ENCODE results near the gene C19orf53.

Gene C19orf53

GRCh38 chr19:13774217-13775191, at the start of gene C19orf53:
Gene C19orf53 (plus strand): TSS chr19:13774456. CDS start chr19:13774478, 22 bp downstream.
- no peak for TF ChIP-seq CTCF (IDR thresholded peaks at IDR 0.05; ENCODE audit: insufficient read depth, missing control alignments)
- DNase-seq (ENCODE audit: insufficient read length, low spot score) (peak; percentile 97), FAIRE-seq (no peak)

- no peak for TF ChIP-seq CTCF (IDR thresholded peaks at IDR 0.05; ENCODE audit: insufficient read depth, missing control alignments)
- no peak for DNase-seq (ENCODE audit: insufficient read length, low spot score)
Measured at GRCh38 chr19:13726323-13726722, 47.9 kb upstream of the C19orf53 start.

GRCh38 chr19:13727798-13728197, 46.5 kb upstream of the C19orf53 start:
- TF ChIP-seq CTCF (IDR thresholded peaks at IDR 0.05; ENCODE audit: insufficient read depth, missing control alignments), result no peak
- DNase-seq (ENCODE audit: insufficient read length, low spot score) (no peak), FAIRE-seq (no peak)

More at GRCh38 chr19:13726323-13726722, 47.9 kb upstream of the C19orf53 start:
- FAIRE-seq, result no peak

GRCh38 chr19:13729859-13730258, 44.4 kb upstream of the C19orf53 start:
- no peak for FAIRE-seq
- DNase-seq (ENCODE audit: insufficient read length, low spot score), result no peak
- no peak for TF ChIP-seq CTCF (IDR thresholded peaks at IDR 0.05; ENCODE audit: insufficient read depth, missing control alignments)

GRCh38 chr19:13731147-13731964, 42.9 kb upstream of the C19orf53 start:
- TF ChIP-seq CTCF (IDR thresholded peaks at IDR 0.05; ENCODE audit: insufficient read depth, missing control alignments), result no peak
- DNase-seq (ENCODE audit: insufficient read length, low spot score) (peak; percentile 98), FAIRE-seq (no peak)

- DNase-seq (ENCODE audit: insufficient read length, low spot score) (no peak), FAIRE-seq (no peak)
- no peak for TF ChIP-seq CTCF (IDR thresholded peaks at IDR 0.05; ENCODE audit: insufficient read depth, missing control alignments)
Measured at GRCh38 chr19:13732337-13732736, 41.9 kb upstream of the C19orf53 start.

All from D721Med (cell line).